AG09319 (cell line): Measurements from ENCODE around the gene POLR3F.
"Not testable (repeated sequence)": the region's sequence is repeated elsewhere in the genome, so short reads cannot be mapped to it uniquely, and the experiment has no call there.

ENCODE experiments used
- DNase-seq: peaks from one replicate; pipeline ENCODE4 v3.0.0-alpha.2; 2010; ENCODE audit warnings: low read depth; ENCODE audit errors: extremely low read depth
- TF ChIP-seq, protein P1 (sequence below): IDR thresholded peaks from 2 replicates; pipeline ENCODE4 v1.5.1; 2011; ENCODE audit warnings: low read depth, mild to moderate bottlenecking, inconsistent platforms, low read length, moderate library complexity

The POLR3F gene

DNA sequence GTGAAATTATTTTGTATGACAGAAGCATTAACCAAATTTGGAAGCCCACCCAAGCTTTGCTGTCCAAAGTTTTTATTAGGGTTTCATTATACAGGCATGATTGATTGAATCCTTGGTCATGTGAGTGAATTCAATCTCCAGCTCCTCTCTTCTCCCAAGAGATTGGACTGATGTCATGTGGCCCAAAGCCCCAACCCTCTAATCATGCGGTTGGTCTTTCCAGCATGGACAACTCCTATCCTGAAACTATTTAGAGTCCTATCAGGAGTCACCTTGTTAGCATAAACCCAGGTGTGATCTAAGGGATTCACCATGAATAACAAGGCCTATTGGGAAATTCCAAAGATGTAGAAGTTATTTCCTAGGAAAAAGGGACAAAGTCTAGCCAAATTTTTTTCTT, 10.6 kb downstream of the POLR3F start:
- TF ChIP-seq, protein P1, sequence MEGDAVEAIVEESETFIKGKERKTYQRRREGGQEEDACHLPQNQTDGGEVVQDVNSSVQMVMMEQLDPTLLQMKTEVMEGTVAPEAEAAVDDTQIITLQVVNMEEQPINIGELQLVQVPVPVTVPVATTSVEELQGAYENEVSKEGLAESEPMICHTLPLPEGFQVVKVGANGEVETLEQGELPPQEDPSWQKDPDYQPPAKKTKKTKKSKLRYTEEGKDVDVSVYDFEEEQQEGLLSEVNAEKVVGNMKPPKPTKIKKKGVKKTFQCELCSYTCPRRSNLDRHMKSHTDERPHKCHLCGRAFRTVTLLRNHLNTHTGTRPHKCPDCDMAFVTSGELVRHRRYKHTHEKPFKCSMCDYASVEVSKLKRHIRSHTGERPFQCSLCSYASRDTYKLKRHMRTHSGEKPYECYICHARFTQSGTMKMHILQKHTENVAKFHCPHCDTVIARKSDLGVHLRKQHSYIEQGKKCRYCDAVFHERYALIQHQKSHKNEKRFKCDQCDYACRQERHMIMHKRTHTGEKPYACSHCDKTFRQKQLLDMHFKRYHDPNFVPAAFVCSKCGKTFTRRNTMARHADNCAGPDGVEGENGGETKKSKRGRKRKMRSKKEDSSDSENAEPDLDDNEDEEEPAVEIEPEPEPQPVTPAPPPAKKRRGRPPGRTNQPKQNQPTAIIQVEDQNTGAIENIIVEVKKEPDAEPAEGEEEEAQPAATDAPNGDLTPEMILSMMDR = no peak
- no peak for DNase-seq

DNA sequence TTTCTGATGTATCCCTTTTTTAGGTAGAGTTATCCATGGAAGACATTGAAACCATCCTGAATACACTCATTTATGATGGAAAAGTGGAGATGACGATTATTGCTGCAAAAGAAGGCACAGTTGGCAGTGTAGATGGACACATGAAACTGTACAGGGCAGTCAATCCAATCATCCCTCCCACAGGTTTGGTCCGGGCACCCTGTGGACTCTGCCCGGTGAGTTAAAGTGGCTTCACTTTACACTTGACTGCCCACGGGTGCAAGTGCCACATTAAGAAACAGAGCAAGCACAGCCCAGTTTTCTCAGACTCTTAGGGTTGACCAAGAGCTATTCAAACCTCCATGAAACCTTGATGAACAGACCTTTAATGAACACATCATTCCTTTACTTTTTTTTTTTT, 14.4 kb downstream of the POLR3F start:
- TF ChIP-seq, protein P1 = no peak
- no peak for DNase-seq

DNA sequence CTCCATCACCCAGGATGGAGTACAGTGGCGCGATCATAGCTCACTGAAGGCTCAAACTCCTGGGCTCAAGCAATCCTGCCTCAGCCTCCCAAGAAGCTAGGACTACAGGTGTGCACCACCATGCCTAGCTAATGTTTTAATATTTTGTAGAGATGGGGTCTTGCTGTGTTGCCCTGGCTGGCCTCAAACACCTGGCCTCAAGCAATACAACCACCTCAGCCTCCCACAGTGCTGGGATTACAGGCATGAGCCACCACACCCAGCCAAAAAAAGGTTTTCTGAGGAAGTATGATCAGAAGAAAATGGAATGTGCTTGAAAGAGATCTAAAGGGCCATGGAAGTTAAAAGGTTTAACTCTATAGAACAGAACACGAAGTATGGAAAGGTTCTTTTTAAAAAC, 21.1 kb downstream of the POLR3F start:
- DNase-seq = no peak
- TF ChIP-seq, protein P1 = no peak

DNA sequence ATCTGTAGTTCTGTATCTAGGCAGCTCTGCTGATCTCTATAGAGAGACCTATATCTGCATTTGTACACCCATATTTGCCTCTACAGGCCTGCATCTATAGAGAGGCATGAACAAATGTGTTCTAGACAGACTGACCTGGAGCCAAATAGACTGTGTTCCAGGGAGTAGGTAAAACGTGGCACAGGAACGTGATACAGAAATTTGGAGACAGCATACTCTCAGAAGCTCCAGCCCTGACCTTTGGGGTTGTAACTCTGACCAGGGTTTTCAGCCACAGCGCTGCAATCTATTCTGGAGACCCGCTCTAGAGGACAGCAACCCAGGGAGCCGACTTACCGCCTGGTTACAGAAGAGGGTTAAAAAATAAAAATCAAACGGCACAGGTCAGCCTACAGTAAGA, 28.9 kb downstream of the POLR3F start:
- TF ChIP-seq, protein P1 = no peak
- no peak for DNase-seq

DNA sequence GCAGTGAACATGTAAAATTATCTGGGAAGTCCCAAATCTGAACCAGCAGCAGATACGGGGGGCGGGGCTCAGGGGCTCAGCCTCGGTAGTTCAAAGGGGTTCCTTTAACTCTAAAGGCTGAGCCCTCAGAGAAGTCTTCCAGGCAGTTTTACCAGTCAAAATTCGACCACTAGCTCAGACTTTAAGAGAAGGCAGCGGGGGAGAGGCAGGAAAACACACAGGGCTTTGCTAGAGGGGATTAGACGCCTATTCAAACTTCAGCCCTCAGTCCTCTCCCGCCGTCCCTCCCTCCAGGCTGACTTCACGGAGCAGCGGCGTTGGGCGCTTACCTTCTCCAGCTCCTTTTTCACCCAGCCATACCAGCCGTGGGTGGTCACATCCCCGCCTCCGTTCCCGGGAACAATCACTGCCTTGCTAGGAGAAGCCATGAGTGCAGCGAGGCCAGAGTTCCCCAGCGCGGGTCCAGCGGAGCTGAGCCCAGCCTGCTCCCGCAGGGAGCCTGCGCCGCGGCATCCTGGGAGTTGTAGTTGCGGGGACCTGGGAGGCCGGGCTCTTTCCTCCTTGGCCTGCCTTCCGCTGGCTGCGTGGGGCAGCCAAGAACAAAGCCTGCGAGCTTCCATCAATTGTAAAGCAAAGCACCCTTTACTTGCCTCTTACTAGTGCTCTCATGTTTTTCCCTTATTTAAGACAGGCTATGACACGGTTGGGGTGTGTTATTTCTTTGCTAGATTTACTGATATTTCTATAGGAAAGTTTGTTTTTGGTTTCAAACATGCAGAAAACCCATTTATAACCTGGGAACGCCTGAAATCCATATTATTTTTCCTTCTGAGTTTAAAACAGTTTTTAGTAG, 29.8 kb downstream of the POLR3F start, which contains the start of gene RBBP9:
Gene RBBP9 (minus strand): TSS at position 486 of the 853 bp plus-strand sequence. CDS start 58 bp downstream, at position 428.
- DNase-seq = peak; percentile 44
- TF ChIP-seq, protein P1 = no peak

DNA sequence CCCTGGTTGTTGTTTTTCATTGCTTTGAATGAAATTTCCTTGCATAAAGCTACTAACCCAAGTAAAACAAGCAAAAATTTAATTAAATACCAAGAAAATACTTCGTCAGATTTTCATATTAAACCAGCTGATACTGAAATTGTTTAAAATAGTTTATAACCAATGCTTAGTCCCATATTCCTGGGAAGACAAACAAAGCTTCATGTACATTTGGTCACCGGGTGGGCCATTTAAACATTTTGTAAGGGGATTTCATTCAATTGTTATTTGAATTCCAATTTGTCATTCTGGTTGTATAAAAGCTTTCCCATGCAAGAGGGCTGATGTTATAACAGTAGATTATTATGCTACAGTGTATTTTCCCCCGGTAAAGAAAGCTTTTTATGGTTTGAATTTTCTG, 30.4 kb downstream of the POLR3F start:
- TF ChIP-seq, protein P1 = no peak
- DNase-seq = no peak

DNA sequence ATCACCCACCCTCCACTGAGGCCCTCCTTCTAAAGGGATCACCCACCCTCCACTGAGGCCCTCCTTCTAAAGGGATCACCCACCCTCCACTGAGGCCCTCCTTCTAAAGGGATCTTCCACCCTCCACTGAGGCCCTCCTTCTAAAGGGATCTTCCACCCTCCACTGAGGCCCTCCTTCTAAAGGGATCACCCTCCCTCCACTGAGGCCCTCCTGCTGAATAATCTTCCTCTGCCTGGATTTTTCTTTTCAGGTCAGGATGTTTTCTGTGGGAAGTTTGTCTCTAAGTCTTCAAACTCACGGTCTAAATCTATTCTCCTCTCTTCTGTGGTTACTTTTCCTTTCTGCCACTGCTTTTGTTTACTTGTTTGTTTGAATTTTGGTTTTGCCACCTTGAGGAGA, 34.5 kb downstream of the POLR3F start:
- not testable (repeated sequence) for DNase-seq
